ENCODE results near the gene DNAJA4.

DNAJA4 gene

GRCh38 chr15:78223396-78224022 is 40.9 kb upstream of the DNAJA4 start:
- Histone ChIP-seq H3K4me3 (ENCODE audit: low read depth, low read length) (no peak overlapping the region), H3K9me3 (ENCODE audit: control insufficient read depth, insufficient read depth, low read depth, low read length) (no peaks in the 10 kb centered on the region), H3K4me1 (ENCODE audit: control insufficient read depth, insufficient read depth, low read length) (no peaks in the 10 kb centered on the region), H3K27ac (ENCODE audit: extremely low read depth, low read depth, low read length) (no peak overlapping the region), H3K36me3 (ENCODE audit: control insufficient read depth in 2 of 2, insufficient read depth in 1 of 2, low read length in 2 of 2) (no peaks in the 10 kb centered on the region)
- ChIA-PET POLR2A (interaction anchor here (1.2 kb wide), 1 partner anchor 11 kb away, joined by 3 read pairs; no protein-coding TSS in a partner anchor), CTCF (interaction anchor here (0.9 to 2.2 kb wide), 2 partner anchors 9 to 17 kb away, joined by 3 to 17 read pairs; no protein-coding TSS in a partner anchor)
- no peak for TF ChIP-seq ZNF239 (tag by site-specific recombination; IDR thresholded peaks at IDR 0.05)
- no peak for TF ChIP-seq ZNF423 (tag by site-specific recombination; IDR thresholded peaks at IDR 0.05)
- TF ChIP-seq ZFP41 (tag by site-specific recombination; IDR thresholded peaks at IDR 0.05; ENCODE audit: borderline replicate concordance): no peak
- TF ChIP-seq ZNF10 (tag by site-specific recombination; IDR thresholded peaks at IDR 0.05): no peak
- no peak for TF ChIP-seq ZSCAN23 (tag by site-specific recombination; IDR thresholded peaks at IDR 0.05)
- TF ChIP-seq ZNF174 (tag by site-specific recombination; IDR thresholded peaks at IDR 0.05): no peak
- TF ChIP-seq ZNF311 (tag by site-specific recombination; IDR thresholded peaks at IDR 0.05; ENCODE audit: borderline replicate concordance): no peak
- no peak for TF ChIP-seq ATF2 (tag by site-specific recombination; IDR thresholded peaks at IDR 0.05; ENCODE audit: low read depth)
- no peak for TF ChIP-seq OVOL3 (tag by site-specific recombination; IDR thresholded peaks at IDR 0.05)
- no peak for TF ChIP-seq INSM2 (tag by site-specific recombination; IDR thresholded peaks at IDR 0.05)
- no peak for TF ChIP-seq ZNF211 (tag by site-specific recombination; IDR thresholded peaks at IDR 0.05; ENCODE audit: low read depth)
- no peak for TF ChIP-seq ZSCAN18 (tag by site-specific recombination; IDR thresholded peaks at IDR 0.05)
- TF ChIP-seq ZNF776 (tag by site-specific recombination; IDR thresholded peaks at IDR 0.05; ENCODE audit: borderline replicate concordance): no peak

- Histone ChIP-seq H3K9me3 (ENCODE audit: control insufficient read depth, insufficient read depth, low read depth, low read length) (no peaks in the 10 kb centered on the region), H3K36me3 (ENCODE audit: control insufficient read depth in 2 of 2, insufficient read depth in 1 of 2, low read length in 2 of 2) (no peaks in the 10 kb centered on the region), H3K27ac (ENCODE audit: extremely low read depth, low read depth, low read length) (no peak overlapping the region), H3K4me3 (ENCODE audit: low read depth, low read length) (no peak overlapping the region), H3K4me1 (ENCODE audit: control insufficient read depth, insufficient read depth, low read length) (no peaks in the 10 kb centered on the region)
- ChIA-PET POLR2A (interaction anchor here (1.2 kb wide), 1 partner anchor 11 kb away, joined by 3 read pairs; no protein-coding TSS in a partner anchor), CTCF (interaction anchor here (0.7 to 2.2 kb wide), 3 partner anchors 16 to 28 kb away, joined by 3 to 17 read pairs (median 5); no protein-coding TSS in a partner anchor)
- TF ChIP-seq GLIS2 (tag by site-specific recombination; IDR thresholded peaks at IDR 0.05): no peak
- TF ChIP-seq ZFP37 (tag by site-specific recombination; IDR thresholded peaks at IDR 0.05): no peak
- no peak for TF ChIP-seq ZNF544 (tag by site-specific recombination; IDR thresholded peaks at IDR 0.05)
- TF ChIP-seq ZNF639 (tag by site-specific recombination; IDR thresholded peaks at IDR 0.05): no peak
- no peak for TF ChIP-seq ZNF223 (tag by site-specific recombination; IDR thresholded peaks at IDR 0.05)
- TF ChIP-seq ZNF112 (tag by site-specific recombination; IDR thresholded peaks at IDR 0.05): no peak
- no peak for TF ChIP-seq ZNF157 (tag by site-specific recombination; IDR thresholded peaks at IDR 0.05)
- no peak for TF ChIP-seq BCL11B (tag by site-specific recombination; IDR thresholded peaks at IDR 0.05; ENCODE audit: low read depth)
These were observed 40.3 kb upstream of the DNAJA4 start for GRCh38 chr15:78224023-78224411.

Data from HEK293 (cell line).